Measurements from ENCODE around the gene GAN. TPM values are rescaled to one million over a fixed set of nuclear protein-coding genes. Genes with fewer than 3 reads are reported as not detected.

GAN gene, protein sequence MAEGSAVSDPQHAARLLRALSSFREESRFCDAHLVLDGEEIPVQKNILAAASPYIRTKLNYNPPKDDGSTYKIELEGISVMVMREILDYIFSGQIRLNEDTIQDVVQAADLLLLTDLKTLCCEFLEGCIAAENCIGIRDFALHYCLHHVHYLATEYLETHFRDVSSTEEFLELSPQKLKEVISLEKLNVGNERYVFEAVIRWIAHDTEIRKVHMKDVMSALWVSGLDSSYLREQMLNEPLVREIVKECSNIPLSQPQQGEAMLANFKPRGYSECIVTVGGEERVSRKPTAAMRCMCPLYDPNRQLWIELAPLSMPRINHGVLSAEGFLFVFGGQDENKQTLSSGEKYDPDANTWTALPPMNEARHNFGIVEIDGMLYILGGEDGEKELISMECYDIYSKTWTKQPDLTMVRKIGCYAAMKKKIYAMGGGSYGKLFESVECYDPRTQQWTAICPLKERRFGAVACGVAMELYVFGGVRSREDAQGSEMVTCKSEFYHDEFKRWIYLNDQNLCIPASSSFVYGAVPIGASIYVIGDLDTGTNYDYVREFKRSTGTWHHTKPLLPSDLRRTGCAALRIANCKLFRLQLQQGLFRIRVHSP
- total RNA-seq (2022), result 17.6 and 22.0 TPM in 2 replicates
- percentile 83 among the genes with signal in this experiment for Bru-seq, nascent RNA
- BruChase-seq, experiment 1, labeled RNA remaining after a 6-hour chase, result percentile 83 among the genes with signal in this experiment
- BruChase-seq, experiment 2, labeled RNA remaining after a 2-hour chase, result percentile 87 among the genes with signal in this experiment
- long read RNA-seq, full-length matches to known transcripts, result 6 of 11 reads
- long read RNA-seq, partial matches to known transcripts, result 0 of 11 reads
- long read RNA-seq, other reads (novel, unspliced or antisense), result 5 of 11 reads

DNA sequence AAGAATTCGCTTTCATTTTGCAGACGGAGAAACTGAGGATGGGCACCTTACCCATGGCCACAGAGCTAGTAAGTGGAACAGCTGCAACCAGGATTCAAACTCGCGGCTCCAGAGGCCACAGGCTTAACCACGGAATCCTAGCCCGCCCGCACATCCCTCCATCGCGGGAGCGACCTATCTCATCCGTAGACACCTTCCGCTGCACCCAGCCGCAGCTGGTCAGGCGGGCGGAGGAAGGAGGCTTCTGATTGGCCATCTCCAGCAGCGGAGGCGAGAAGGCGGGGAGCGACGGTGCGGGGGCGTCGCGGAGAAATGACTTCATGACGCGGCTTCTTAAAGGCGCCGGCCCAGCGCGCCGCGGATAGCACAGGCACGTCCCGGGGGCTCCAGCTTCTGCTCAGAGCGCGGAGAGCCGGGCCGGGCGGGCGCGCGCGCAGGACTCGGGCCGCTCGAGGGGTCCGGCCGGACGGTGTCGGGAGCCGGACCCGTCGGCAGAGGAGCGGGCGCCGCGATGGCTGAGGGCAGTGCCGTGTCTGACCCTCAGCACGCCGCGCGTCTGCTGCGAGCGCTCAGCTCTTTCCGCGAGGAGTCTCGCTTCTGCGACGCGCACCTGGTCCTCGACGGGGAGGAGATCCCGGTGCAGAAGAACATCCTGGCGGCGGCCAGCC, at the start of gene GAN:
TSS of gene GAN (plus strand) at position 360 of the 668 bp plus-strand sequence. CDS start at position 512, 152 bp downstream.
- peaks cover 57% of the 10 kb centered on the region for H3K4me1 Mint-ChIP-seq (ENCODE audit: low read depth, unreplicated experiment)
- CTCF ChIA-PET, result interaction anchor here (0.7 to 1.3 kb wide), 8 partner anchors 10 to 648 kb away, joined by 3 to 5 read pairs (median 3); partner anchors contain the start of gene BCO1

DNA sequence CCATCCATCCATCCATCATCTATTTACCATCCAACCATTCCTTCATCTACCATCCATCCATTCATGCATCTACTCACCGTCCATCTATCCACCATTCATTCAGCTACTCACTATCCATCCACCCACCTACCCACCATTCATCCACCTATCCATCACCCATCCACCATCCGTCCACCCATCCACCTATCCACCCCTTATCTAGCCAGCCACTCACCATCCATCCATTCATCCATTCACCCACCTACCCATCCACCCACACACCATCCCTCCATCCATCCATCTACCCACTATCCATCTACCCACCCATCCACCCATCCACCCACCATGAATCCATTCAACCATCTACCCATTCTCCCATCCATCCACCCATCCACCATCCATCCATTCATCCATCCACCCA, 49.7 kb upstream of the GAN start:
- CTCF ChIA-PET, result interaction anchor here (0.7 kb wide), 1 partner anchor 412 kb away, joined by 4 read pairs; no protein-coding TSS in a partner anchor
- Mint-ChIP-seq H3K27me3 (ENCODE audit: unreplicated experiment) (no peaks in the 10 kb centered on the region), H3K27ac (ENCODE audit: unreplicated experiment) (no peak overlapping the region), H3K4me3 (ENCODE audit: low read depth, unreplicated experiment) (no peak overlapping the region), H3K36me3 (ENCODE audit: insufficient read depth, unreplicated experiment) (peaks cover 4% of the 10 kb centered on the region), H3K4me1 (ENCODE audit: low read depth, unreplicated experiment) (peaks cover 13% of the 10 kb centered on the region), H3K9me3 (ENCODE audit: low read depth, unreplicated experiment) (peaks cover 3% of the 10 kb centered on the region)
- TF ChIP-seq, protein P1, sequence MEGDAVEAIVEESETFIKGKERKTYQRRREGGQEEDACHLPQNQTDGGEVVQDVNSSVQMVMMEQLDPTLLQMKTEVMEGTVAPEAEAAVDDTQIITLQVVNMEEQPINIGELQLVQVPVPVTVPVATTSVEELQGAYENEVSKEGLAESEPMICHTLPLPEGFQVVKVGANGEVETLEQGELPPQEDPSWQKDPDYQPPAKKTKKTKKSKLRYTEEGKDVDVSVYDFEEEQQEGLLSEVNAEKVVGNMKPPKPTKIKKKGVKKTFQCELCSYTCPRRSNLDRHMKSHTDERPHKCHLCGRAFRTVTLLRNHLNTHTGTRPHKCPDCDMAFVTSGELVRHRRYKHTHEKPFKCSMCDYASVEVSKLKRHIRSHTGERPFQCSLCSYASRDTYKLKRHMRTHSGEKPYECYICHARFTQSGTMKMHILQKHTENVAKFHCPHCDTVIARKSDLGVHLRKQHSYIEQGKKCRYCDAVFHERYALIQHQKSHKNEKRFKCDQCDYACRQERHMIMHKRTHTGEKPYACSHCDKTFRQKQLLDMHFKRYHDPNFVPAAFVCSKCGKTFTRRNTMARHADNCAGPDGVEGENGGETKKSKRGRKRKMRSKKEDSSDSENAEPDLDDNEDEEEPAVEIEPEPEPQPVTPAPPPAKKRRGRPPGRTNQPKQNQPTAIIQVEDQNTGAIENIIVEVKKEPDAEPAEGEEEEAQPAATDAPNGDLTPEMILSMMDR (IDR thresholded peaks at IDR 0.05; ENCODE audit: unreplicated experiment), result no peak
- no TSS peak for BruUV-seq (replicated peaks)
- intact Hi-C loops (cut with micrococcal nuclease; ENCODE audit: unreplicated experiment), result loop anchor here (10.0 kb wide), 1 partner anchor 100 kb away; no protein-coding TSS in a partner anchor
- no peak for DNase-seq

More for the DNA sequence above, at the start of gene GAN:
- Mint-ChIP-seq H3K9me3 (ENCODE audit: low read depth, unreplicated experiment) (no peaks in the 10 kb centered on the region), H3K27ac (ENCODE audit: unreplicated experiment) (peak within 1 kb of the TSS; percentile 80), H3K4me3 (ENCODE audit: low read depth, unreplicated experiment) (peak within 1 kb of the TSS; percentile 95), H3K27me3 (ENCODE audit: unreplicated experiment) (no peaks in the 10 kb centered on the region), H3K36me3 (ENCODE audit: insufficient read depth, unreplicated experiment) (peaks cover 32% of the 10 kb centered on the region)
- intact Hi-C loops (cut with micrococcal nuclease; ENCODE audit: unreplicated experiment), result loop anchor here (1.0 to 10.0 kb wide), 5 partner anchors 20 to 170 kb away; no protein-coding TSS in a partner anchor
- TF ChIP-seq, protein P1 (IDR thresholded peaks at IDR 0.05; ENCODE audit: unreplicated experiment), result no peak
- BruUV-seq (replicated peaks), result no TSS peak
- peak; percentile 97 for DNase-seq

DNA sequence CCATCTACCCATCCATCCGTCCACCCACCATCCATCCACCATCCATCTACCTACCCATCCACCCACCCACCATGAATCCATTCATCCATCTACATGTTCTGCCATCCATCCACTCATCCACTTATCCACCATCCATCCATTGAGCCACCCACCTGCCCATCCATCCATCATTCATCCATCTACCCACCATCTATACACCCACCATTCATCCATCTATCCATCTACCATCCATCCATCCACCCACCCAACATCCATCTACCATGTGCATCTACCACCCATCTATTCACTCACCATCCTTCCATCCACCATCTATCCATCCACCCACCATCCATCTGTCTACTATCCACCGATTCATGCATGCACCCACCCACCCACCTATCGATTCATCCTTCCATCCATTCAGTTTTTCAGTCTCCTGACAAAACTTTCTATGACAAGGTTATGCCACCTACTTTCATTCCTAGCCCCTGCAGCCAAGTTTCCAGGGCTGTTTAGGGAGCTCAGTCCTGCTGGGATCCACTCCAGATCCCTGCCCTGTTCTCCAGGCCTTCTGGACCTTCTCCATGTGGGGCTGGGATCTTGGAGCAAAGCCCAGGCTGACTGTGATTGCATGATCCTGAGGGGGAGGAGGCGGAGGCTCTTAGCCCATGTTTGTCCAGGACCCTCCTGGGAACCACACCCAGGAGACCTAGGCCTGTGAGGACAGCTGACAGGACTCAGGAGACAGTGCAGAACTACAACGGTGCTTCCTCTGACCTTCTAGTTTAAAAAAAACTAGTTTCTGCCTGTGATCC, 48.9 kb upstream of the GAN start:
- Mint-ChIP-seq H3K9me3 (ENCODE audit: low read depth, unreplicated experiment) (peaks cover 3% of the 10 kb centered on the region), H3K4me1 (ENCODE audit: low read depth, unreplicated experiment) (peaks cover 13% of the 10 kb centered on the region), H3K27me3 (ENCODE audit: unreplicated experiment) (no peaks in the 10 kb centered on the region), H3K27ac (ENCODE audit: unreplicated experiment) (no peak overlapping the region), H3K4me3 (ENCODE audit: low read depth, unreplicated experiment) (no peak overlapping the region), H3K36me3 (ENCODE audit: insufficient read depth, unreplicated experiment) (peaks cover 4% of the 10 kb centered on the region)
- no TSS peak for BruUV-seq (replicated peaks)
- DNase-seq, result no peak
- intact Hi-C loops (cut with micrococcal nuclease; ENCODE audit: unreplicated experiment), result loop anchor here (10.0 kb wide), 1 partner anchor 99 kb away; no protein-coding TSS in a partner anchor
- CTCF ChIA-PET, result interaction anchor here (0.7 to 1.3 kb wide), 2 partner anchors 28 to 413 kb away, joined by 3 to 4 read pairs; partner anchors contain the start of gene BCO1
- TF ChIP-seq, protein P1 (IDR thresholded peaks at IDR 0.05; ENCODE audit: unreplicated experiment), result no peak

Measured in Calu3 (cell line).